Measurements from ENCODE around the gene FMNL1.

FMNL1 gene

GRCh38 chr17:45232514-45233422, 11.1 kb downstream of the FMNL1 start:
- H3K4me3 ChIP-seq (IDR thresholded peaks at IDR 0.05; ENCODE audit: insufficient read depth, low read depth, low read length), result no peak overlapping the region
- no peak overlapping the region for H2AFZ ChIP-seq (ENCODE audit: low read depth)
- H3K36me3 ChIP-seq (ENCODE audit: insufficient read depth), result no peaks in the 10 kb centered on the region; the same call in 1 of the 2 replicates
- H3K79me2 ChIP-seq (ENCODE audit: insufficient read depth, low read depth), result peaks cover 71% of the 10 kb centered on the region
- H3K4me2 ChIP-seq, result no peak overlapping the region
- H3K27ac ChIP-seq, result no peak overlapping the region
- H3K9ac ChIP-seq, result no peak overlapping the region
- no peaks in the 10 kb centered on the region for H3K27me3 ChIP-seq (ENCODE audit: insufficient read depth, low read depth)
- no peaks in the 10 kb centered on the region for H4K20me1 ChIP-seq (ENCODE audit: insufficient read depth)
- no peak for TF ChIP-seq CTCF (conservative IDR thresholded peaks at IDR 0.05; ENCODE audit: low read depth, low read length)
- H3K4me1 ChIP-seq (ENCODE audit: low read depth, poor library complexity, severe bottlenecking), result peaks cover 97% of the 10 kb centered on the region

- Histone ChIP-seq H3K4me1 (ENCODE audit: low read depth, poor library complexity, severe bottlenecking) (peaks cover 96% of the 10 kb centered on the region), H3K9ac (no peak overlapping the region), H2AFZ (ENCODE audit: low read depth) (no peak overlapping the region), H3K27me3 (ENCODE audit: insufficient read depth, low read depth) (no peaks in the 10 kb centered on the region), H4K20me1 (ENCODE audit: insufficient read depth) (no peaks in the 10 kb centered on the region), H3K4me2 (no peak overlapping the region), H3K27ac (no peak overlapping the region), H3K4me3 (IDR thresholded peaks at IDR 0.05; ENCODE audit: insufficient read depth, low read depth, low read length) (no peak overlapping the region), H3K36me3 (ENCODE audit: insufficient read depth) (no peaks in the 10 kb centered on the region; the same call in 1 of the 2 replicates), H3K79me2 (ENCODE audit: insufficient read depth, low read depth) (peaks cover 68% of the 10 kb centered on the region)
- no peak for TF ChIP-seq CTCF (conservative IDR thresholded peaks at IDR 0.05; ENCODE audit: low read depth, low read length)
Observed at GRCh38 chr17:45233423-45233924, 11.8 kb downstream of the FMNL1 start.

- 0 out of 2 replicates have a peak, but pooled peaks have one; percentile 25 for TF ChIP-seq CTCF (conservative IDR thresholded peaks at IDR 0.05; ENCODE audit: low read depth, low read length)
- no peak overlapping the region for H2AFZ ChIP-seq (ENCODE audit: low read depth)
- H3K4me1 ChIP-seq (ENCODE audit: low read depth, poor library complexity, severe bottlenecking), result peaks cover 84% of the 10 kb centered on the region
- H3K9ac ChIP-seq, result no peak overlapping the region
- no peaks in the 10 kb centered on the region for H3K27me3 ChIP-seq (ENCODE audit: insufficient read depth, low read depth)
- no peaks in the 10 kb centered on the region for H4K20me1 ChIP-seq (ENCODE audit: insufficient read depth)
- H3K79me2 ChIP-seq (ENCODE audit: insufficient read depth, low read depth), result peaks cover 54% of the 10 kb centered on the region
- H3K4me2 ChIP-seq, result 0 out of 2 replicates have a peak overlapping the region, but pooled peaks have one; percentile 5
- H3K27ac ChIP-seq, result peak overlapping the region; percentile 15; the same call in 1 of the 2 replicates
- H3K36me3 ChIP-seq (ENCODE audit: insufficient read depth), result no peaks in the 10 kb centered on the region; the same call in 1 of the 2 replicates
- H3K4me3 ChIP-seq (IDR thresholded peaks at IDR 0.05; ENCODE audit: insufficient read depth, low read depth, low read length), result no peak overlapping the region
Observed at GRCh38 chr17:45234641-45235415, 13.1 kb downstream of the FMNL1 start.

GRCh38 chr17:45235416-45236281, 14.0 kb downstream of the FMNL1 start:
- Histone ChIP-seq H3K4me2 (peak overlapping the region; percentile 5; the same call in 1 of the 2 replicates), H3K27ac (peak overlapping the region; percentile 21; the same call in 1 of the 2 replicates), H3K9ac (no peak overlapping the region), H3K36me3 (ENCODE audit: insufficient read depth) (peaks cover 3% of the 10 kb centered on the region; the same call in 1 of the 2 replicates), H2AFZ (ENCODE audit: low read depth) (no peak overlapping the region), H4K20me1 (ENCODE audit: insufficient read depth) (no peaks in the 10 kb centered on the region), H3K27me3 (ENCODE audit: insufficient read depth, low read depth) (no peaks in the 10 kb centered on the region), H3K4me1 (ENCODE audit: low read depth, poor library complexity, severe bottlenecking) (peaks cover 76% of the 10 kb centered on the region), H3K79me2 (ENCODE audit: insufficient read depth, low read depth) (peaks cover 46% of the 10 kb centered on the region), H3K4me3 (IDR thresholded peaks at IDR 0.05; ENCODE audit: insufficient read depth, low read depth, low read length) (no peak overlapping the region)
- TF ChIP-seq CTCF (conservative IDR thresholded peaks at IDR 0.05; ENCODE audit: low read depth, low read length), result peak; percentile 97

Measured in KMS-11 (cell line).